ENCODE measurements around the gene PAX4. TPM values are rescaled to one million over a fixed set of nuclear protein-coding genes. Genes with fewer than 3 reads are reported as not detected.
A peak's percentile ranks its signal among the peaks of the same experiment; 100 is the strongest.

The PAX4 gene
- total RNA-seq, 1 donor from 2014 or later, result not detected

GRCh38 chr7:127585044-127585953 is 32.6 kb downstream of the PAX4 start, which contains the start of gene GCC1:
Gene GCC1 (minus strand): TSS chr7:127585596. CDS start chr7:127585182, 414 bp downstream.
- no peak for FAIRE-seq
- Histone ChIP-seq H3K27me3 (ENCODE audit: insufficient read depth, low read length) (no peaks in the 10 kb centered on the region), H3K27ac (ENCODE audit: low read depth, low read length) (peak within 1 kb of the TSS; percentile 79), H3K4me1 (ENCODE audit: insufficient read depth, low read length) (peaks cover 47% of the 10 kb centered on the region), H3K36me3 (ENCODE audit: insufficient read depth, low read length) (peaks cover 12% of the 10 kb centered on the region), H2AFZ (ENCODE audit: low read depth, low read length) (peak within 1 kb of the TSS; percentile 89), H3K4me3 (ENCODE audit: insufficient read depth, low read depth, low read length) (peak within 1 kb of the TSS; percentile 75), H3K9me3 (ENCODE audit: insufficient read depth, low read depth, low read length) (no peaks in the 10 kb centered on the region), H3K4me2 (ENCODE audit: low read length) (peak within 1 kb of the TSS; percentile 97), H3K79me2 (ENCODE audit: insufficient read depth, low read length) (peaks cover 65% of the 10 kb centered on the region), H3K9ac (ENCODE audit: low read length) (peak within 1 kb of the TSS; percentile 87), H4K20me1 (ENCODE audit: insufficient read depth, low read length) (peaks cover 57% of the 10 kb centered on the region)
- DNase-seq (ENCODE audit: low read depth), result peak; percentile 71
- no peaks in the 10 kb centered on the region for H3K27me3 Mint-ChIP-seq (ENCODE audit: low read depth, unreplicated experiment)
- no peaks in the 10 kb centered on the region for H3K9me3 Mint-ChIP-seq (ENCODE audit: unreplicated experiment)
- peaks cover 20% of the 10 kb centered on the region for H3K36me3 Mint-ChIP-seq (ENCODE audit: low read depth, unreplicated experiment)
- TF ChIP-seq EZH2 (IDR thresholded peaks at IDR 0.05; ENCODE audit: insufficient read depth, low read length) (no peak), CTCF (IDR thresholded peaks at IDR 0.05; ENCODE audit: insufficient read depth, low read depth, low read length) (no peak)
- peaks cover 39% of the 10 kb centered on the region for H3K4me1 Mint-ChIP-seq (ENCODE audit: low read depth, unreplicated experiment)
- peak within 1 kb of the TSS; percentile 87 for H3K27ac Mint-ChIP-seq (ENCODE audit: unreplicated experiment)
- H3K4me3 Mint-ChIP-seq (ENCODE audit: unreplicated experiment), result peak within 1 kb of the TSS; percentile 95

GRCh38 chr7:127584648-127585043 is 33.3 kb downstream of the PAX4 start:
- Mint-ChIP-seq H3K4me1 (ENCODE audit: low read depth, unreplicated experiment) (peaks cover 36% of the 10 kb centered on the region), H3K27me3 (ENCODE audit: low read depth, unreplicated experiment) (no peaks in the 10 kb centered on the region), H3K36me3 (ENCODE audit: low read depth, unreplicated experiment) (peaks cover 20% of the 10 kb centered on the region), H3K4me3 (ENCODE audit: unreplicated experiment) (peak overlapping the region; percentile 95), H3K9me3 (ENCODE audit: unreplicated experiment) (no peaks in the 10 kb centered on the region), H3K27ac (ENCODE audit: unreplicated experiment) (peak overlapping the region; percentile 87)
- H4K20me1 ChIP-seq (ENCODE audit: insufficient read depth, low read length), result peaks cover 58% of the 10 kb centered on the region
- peak overlapping the region; percentile 97 for H3K4me2 ChIP-seq (ENCODE audit: low read length)
- peaks cover 12% of the 10 kb centered on the region for H3K36me3 ChIP-seq (ENCODE audit: insufficient read depth, low read length)
- DNase-seq (ENCODE audit: low read depth) (no peak), FAIRE-seq (no peak)
- peak overlapping the region; percentile 87 for H3K9ac ChIP-seq (ENCODE audit: low read length)
- no peaks in the 10 kb centered on the region for H3K27me3 ChIP-seq (ENCODE audit: insufficient read depth, low read length)
- H2AFZ ChIP-seq (ENCODE audit: low read depth, low read length), result peak overlapping the region; percentile 89
- no peaks in the 10 kb centered on the region for H3K9me3 ChIP-seq (ENCODE audit: insufficient read depth, low read depth, low read length)
- H3K27ac ChIP-seq (ENCODE audit: low read depth, low read length), result peak overlapping the region; percentile 79
- peaks cover 67% of the 10 kb centered on the region for H3K79me2 ChIP-seq (ENCODE audit: insufficient read depth, low read length)
- H3K4me3 ChIP-seq (ENCODE audit: insufficient read depth, low read depth, low read length), result peak overlapping the region; percentile 75
- TF ChIP-seq EZH2 (IDR thresholded peaks at IDR 0.05; ENCODE audit: insufficient read depth, low read length) (no peak), CTCF (IDR thresholded peaks at IDR 0.05; ENCODE audit: insufficient read depth, low read depth, low read length) (no peak)
- peaks cover 46% of the 10 kb centered on the region for H3K4me1 ChIP-seq (ENCODE audit: insufficient read depth, low read length)
